ENCODE data around the gene NCDN. TPM values are rescaled to one million over a fixed set of nuclear protein-coding genes. Genes with fewer than 3 reads are reported as not detected.

The NCDN gene
- 7.4 and 8.5 TPM in 2 replicates for total RNA-seq

GRCh38 chr1:35557611-35558373 lies at the start of gene NCDN:
TSS of gene NCDN (plus strand) at chr1:35557799. CDS start at chr1:35558191, 392 bp downstream.
- DNase-seq (ENCODE audit: low read depth in 2 of 2), result peak; percentile 98 to 99

- no peak for DNase-seq (ENCODE audit: low read depth in 2 of 2)
These were observed 49.7 kb upstream of the NCDN start for GRCh38 chr1:35507947-35508346.

GRCh38 chr1:35509558-35509957 lies 48.0 kb upstream of the NCDN start:
- DNase-seq (ENCODE audit: low read depth in 2 of 2), result no peak

GRCh38 chr1:35511305-35511704 lies 46.3 kb upstream of the NCDN start:
- DNase-seq (ENCODE audit: low read depth in 2 of 2), result no peak

GRCh38 chr1:35518183-35518582 lies 39.4 kb upstream of the NCDN start:
- no peak for DNase-seq (ENCODE audit: low read depth in 2 of 2)

GRCh38 chr1:35519432-35519831 lies 38.2 kb upstream of the NCDN start:
- DNase-seq (ENCODE audit: low read depth in 2 of 2), result no peak

- no peak for DNase-seq (ENCODE audit: low read depth in 2 of 2)
These were observed 33.5 kb upstream of the NCDN start for GRCh38 chr1:35524106-35524505.

GRCh38 chr1:35530168-35530567 lies 27.4 kb upstream of the NCDN start:
- no peak for DNase-seq (ENCODE audit: low read depth in 2 of 2)

GRCh38 chr1:35530946-35531345 lies 26.7 kb upstream of the NCDN start:
- DNase-seq (ENCODE audit: low read depth in 2 of 2), result no peak

- no peak for DNase-seq (ENCODE audit: low read depth in 2 of 2)
These were observed 26.2 kb upstream of the NCDN start for GRCh38 chr1:35531368-35531767.

GRCh38 chr1:35532497-35533223 lies 24.9 kb upstream of the NCDN start:
- no peak for DNase-seq (ENCODE audit: low read depth in 2 of 2)

GRCh38 chr1:35533586-35533985 lies 24.0 kb upstream of the NCDN start:
- no peak for DNase-seq (ENCODE audit: low read depth in 2 of 2)

GRCh38 chr1:35535243-35535642 lies 22.4 kb upstream of the NCDN start:
- no peak for DNase-seq (ENCODE audit: low read depth in 2 of 2)

GRCh38 chr1:35536556-35537162 lies 20.9 kb upstream of the NCDN start:
- no peak for DNase-seq (ENCODE audit: low read depth in 2 of 2)

- DNase-seq (ENCODE audit: low read depth in 2 of 2), result no peak
These were observed 19.8 kb upstream of the NCDN start for GRCh38 chr1:35537806-35538205.

- peak; percentile 29 to 64 for DNase-seq (ENCODE audit: low read depth in 2 of 2)
These were observed 18.4 kb upstream of the NCDN start for GRCh38 chr1:35539073-35539823.

- peak in 1 of 2 donors; percentile 34 for DNase-seq (ENCODE audit: low read depth in 2 of 2)
These were observed 17.8 kb upstream of the NCDN start for GRCh38 chr1:35539824-35540261.

- peak; percentile 46 to 55 for DNase-seq (ENCODE audit: low read depth in 2 of 2)
These were observed 12.6 kb upstream of the NCDN start for GRCh38 chr1:35544976-35545375.

- DNase-seq (ENCODE audit: low read depth in 2 of 2), result no peak
These were observed 11.0 kb upstream of the NCDN start for GRCh38 chr1:35546614-35547013.

GRCh38 chr1:35553851-35554250 lies 3.7 kb upstream of the NCDN start:
- DNase-seq (ENCODE audit: low read depth in 2 of 2), result no peak
